ENCODE data around the gene GUCY1A2.

DNA sequence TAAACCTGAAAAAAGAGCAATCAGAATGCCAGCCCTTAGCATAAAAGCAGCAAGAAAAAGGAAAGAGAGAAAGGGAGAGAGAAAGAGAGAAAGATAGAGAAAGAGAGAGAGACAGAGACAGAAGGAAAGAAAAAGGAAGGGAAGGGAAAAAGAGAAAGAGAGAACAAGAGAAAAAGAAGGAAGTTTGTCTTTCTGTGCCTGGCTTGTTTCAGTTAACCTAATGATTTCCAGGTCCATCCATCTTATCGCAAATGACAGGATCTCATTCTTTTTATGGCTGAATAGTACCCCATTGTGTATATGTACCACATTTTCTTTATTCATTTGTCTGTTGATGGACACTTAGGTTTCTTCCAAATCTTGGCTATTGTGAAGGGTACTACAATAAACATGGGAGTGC is 230.8 kb downstream of the GUCY1A2 start:
- TF ChIP-seq, protein P1, sequence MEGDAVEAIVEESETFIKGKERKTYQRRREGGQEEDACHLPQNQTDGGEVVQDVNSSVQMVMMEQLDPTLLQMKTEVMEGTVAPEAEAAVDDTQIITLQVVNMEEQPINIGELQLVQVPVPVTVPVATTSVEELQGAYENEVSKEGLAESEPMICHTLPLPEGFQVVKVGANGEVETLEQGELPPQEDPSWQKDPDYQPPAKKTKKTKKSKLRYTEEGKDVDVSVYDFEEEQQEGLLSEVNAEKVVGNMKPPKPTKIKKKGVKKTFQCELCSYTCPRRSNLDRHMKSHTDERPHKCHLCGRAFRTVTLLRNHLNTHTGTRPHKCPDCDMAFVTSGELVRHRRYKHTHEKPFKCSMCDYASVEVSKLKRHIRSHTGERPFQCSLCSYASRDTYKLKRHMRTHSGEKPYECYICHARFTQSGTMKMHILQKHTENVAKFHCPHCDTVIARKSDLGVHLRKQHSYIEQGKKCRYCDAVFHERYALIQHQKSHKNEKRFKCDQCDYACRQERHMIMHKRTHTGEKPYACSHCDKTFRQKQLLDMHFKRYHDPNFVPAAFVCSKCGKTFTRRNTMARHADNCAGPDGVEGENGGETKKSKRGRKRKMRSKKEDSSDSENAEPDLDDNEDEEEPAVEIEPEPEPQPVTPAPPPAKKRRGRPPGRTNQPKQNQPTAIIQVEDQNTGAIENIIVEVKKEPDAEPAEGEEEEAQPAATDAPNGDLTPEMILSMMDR (conservative IDR thresholded peaks at IDR 0.05) = no peak
- no peak for TF ChIP-seq ZFX (IDR thresholded peaks at IDR 0.05)
